Measurements from ENCODE around the gene DKC1.
A peak's percentile ranks its signal among the peaks of the same experiment; 100 is the strongest.

The DKC1 gene

GRCh38 chrX:154748712-154749339 lies 13.8 kb upstream of the DKC1 start:
- peaks cover 2% of the 10 kb centered on the region for H3K36me3 Mint-ChIP-seq (ENCODE audit: insufficient read depth)
- DNase-seq (ENCODE audit: low spot score in 2 of 2) (peak; percentile 15 to 51), ATAC-seq (replicated peaks; ENCODE audit: extremely low read depth, poor library complexity, severe bottlenecking) (peak; percentile 58)
- H3K4me3 Mint-ChIP-seq = peak overlapping the region; percentile 83
- no peaks in the 10 kb centered on the region for H3K9me3 Mint-ChIP-seq
- H3K27me3 Mint-ChIP-seq = no peaks in the 10 kb centered on the region
- peak overlapping the region; percentile 32 for H3K27ac Mint-ChIP-seq (ENCODE audit: low read depth)
- H3K4me1 Mint-ChIP-seq = peaks cover 24% of the 10 kb centered on the region

- H3K27ac Mint-ChIP-seq (ENCODE audit: low read depth) = peak overlapping the region; percentile 38
- peak overlapping the region; percentile 83 for H3K4me3 Mint-ChIP-seq
- ATAC-seq (replicated peaks; ENCODE audit: extremely low read depth, poor library complexity, severe bottlenecking) = no peak
Measured at GRCh38 chrX:154749856-154750255, 12.8 kb upstream of the DKC1 start.

GRCh38 chrX:154750301-154751202 lies 12.1 kb upstream of the DKC1 start, which contains the start of gene GAB3:
Gene GAB3 (minus strand): TSS chrX:154751077. CDS start chrX:154751025, 52 bp downstream.
- peak; percentile 55 for ATAC-seq (replicated peaks; ENCODE audit: extremely low read depth, poor library complexity, severe bottlenecking)
- H3K27me3 Mint-ChIP-seq = no peaks in the 10 kb centered on the region
- no peaks in the 10 kb centered on the region for H3K9me3 Mint-ChIP-seq
- DNase-seq (ENCODE audit: low spot score in 2 of 2) = peak; percentile 12 to 19
- peak within 1 kb of the TSS; percentile 83 for H3K27ac Mint-ChIP-seq (ENCODE audit: low read depth)
- H3K4me3 Mint-ChIP-seq = peak within 1 kb of the TSS; percentile 83
- H3K36me3 Mint-ChIP-seq (ENCODE audit: insufficient read depth) = peaks cover 2% of the 10 kb centered on the region
- peaks cover 18% of the 10 kb centered on the region for H3K4me1 Mint-ChIP-seq

More at GRCh38 chrX:154749856-154750255, 12.8 kb upstream of the DKC1 start:
- H3K9me3 Mint-ChIP-seq = no peaks in the 10 kb centered on the region
- peaks cover 2% of the 10 kb centered on the region for H3K36me3 Mint-ChIP-seq (ENCODE audit: insufficient read depth)
- no peak for DNase-seq (ENCODE audit: low spot score in 2 of 2)
- H3K4me1 Mint-ChIP-seq = peaks cover 18% of the 10 kb centered on the region
- H3K27me3 Mint-ChIP-seq = no peaks in the 10 kb centered on the region

- ATAC-seq (replicated peaks; ENCODE audit: extremely low read depth, poor library complexity, severe bottlenecking) (peak; percentile 24), DNase-seq (ENCODE audit: low spot score in 2 of 2) (no peak)
- Mint-ChIP-seq H3K9me3 (no peaks in the 10 kb centered on the region), H3K27me3 (no peaks in the 10 kb centered on the region), H3K36me3 (ENCODE audit: insufficient read depth) (peaks cover 2% of the 10 kb centered on the region), H3K27ac (ENCODE audit: low read depth) (peak overlapping the region; percentile 83), H3K4me1 (peaks cover 16% of the 10 kb centered on the region), H3K4me3 (peak overlapping the region; percentile 83)
Measured at GRCh38 chrX:154751203-154751668, 11.4 kb upstream of the DKC1 start.

GRCh38 chrX:154751669-154752271 lies 10.9 kb upstream of the DKC1 start:
- Mint-ChIP-seq H3K4me3 (peak overlapping the region; percentile 83), H3K36me3 (ENCODE audit: insufficient read depth) (peaks cover 2% of the 10 kb centered on the region), H3K27me3 (no peaks in the 10 kb centered on the region), H3K9me3 (no peaks in the 10 kb centered on the region), H3K4me1 (peaks cover 12% of the 10 kb centered on the region), H3K27ac (ENCODE audit: low read depth) (peak overlapping the region; percentile 83)
- no peak for DNase-seq (ENCODE audit: low spot score in 2 of 2)
- no peak for ATAC-seq (replicated peaks; ENCODE audit: extremely low read depth, poor library complexity, severe bottlenecking)

GRCh38 chrX:154758696-154759095 lies 4.0 kb upstream of the DKC1 start:
- DNase-seq (ENCODE audit: low spot score in 2 of 2) (no peak), ATAC-seq (replicated peaks; ENCODE audit: extremely low read depth, poor library complexity, severe bottlenecking) (no peak)
- H3K4me1 Mint-ChIP-seq = no peaks in the 10 kb centered on the region
- H3K27me3 Mint-ChIP-seq = no peaks in the 10 kb centered on the region
- no peak overlapping the region for H3K4me3 Mint-ChIP-seq
- H3K36me3 Mint-ChIP-seq (ENCODE audit: insufficient read depth) = peaks cover 3% of the 10 kb centered on the region
- H3K27ac Mint-ChIP-seq (ENCODE audit: low read depth) = no peak overlapping the region
- H3K9me3 Mint-ChIP-seq = no peaks in the 10 kb centered on the region

- peak overlapping the region; percentile 78 for H3K27ac Mint-ChIP-seq (ENCODE audit: low read depth)
- peaks cover 18% of the 10 kb centered on the region for H3K36me3 Mint-ChIP-seq (ENCODE audit: insufficient read depth)
- H3K4me1 Mint-ChIP-seq = peaks cover 8% of the 10 kb centered on the region
- ATAC-seq (replicated peaks; ENCODE audit: extremely low read depth, poor library complexity, severe bottlenecking) (no peak), DNase-seq (ENCODE audit: low spot score in 2 of 2) (no peak)
- H3K9me3 Mint-ChIP-seq = no peaks in the 10 kb centered on the region
- H3K4me3 Mint-ChIP-seq = peak overlapping the region; percentile 76
- H3K27me3 Mint-ChIP-seq = no peaks in the 10 kb centered on the region
Measured at GRCh38 chrX:154761977-154762536, 607 bp upstream of the DKC1 start.

- H3K9me3 Mint-ChIP-seq = no peaks in the 10 kb centered on the region
- no peak for DNase-seq (ENCODE audit: low spot score in 2 of 2)
- H3K4me1 Mint-ChIP-seq = peaks cover 10% of the 10 kb centered on the region
- ATAC-seq (replicated peaks; ENCODE audit: extremely low read depth, poor library complexity, severe bottlenecking) = no peak
- no peak overlapping the region for H3K27ac Mint-ChIP-seq (ENCODE audit: low read depth)
- H3K27me3 Mint-ChIP-seq = no peaks in the 10 kb centered on the region
- no peak overlapping the region for H3K4me3 Mint-ChIP-seq
- H3K36me3 Mint-ChIP-seq (ENCODE audit: insufficient read depth) = peaks cover 47% of the 10 kb centered on the region
Measured at GRCh38 chrX:154774622-154775021, 12.0 kb downstream of the DKC1 start.

GRCh38 chrX:154775419-154776349 lies 13.0 kb downstream of the DKC1 start:
- Mint-ChIP-seq H3K4me3 (no peak overlapping the region), H3K4me1 (peaks cover 10% of the 10 kb centered on the region), H3K9me3 (no peaks in the 10 kb centered on the region), H3K27me3 (no peaks in the 10 kb centered on the region), H3K36me3 (ENCODE audit: insufficient read depth) (peaks cover 44% of the 10 kb centered on the region), H3K27ac (ENCODE audit: low read depth) (no peak overlapping the region)
- DNase-seq (ENCODE audit: low spot score in 2 of 2) (no peak), ATAC-seq (replicated peaks; ENCODE audit: extremely low read depth, poor library complexity, severe bottlenecking) (no peak)

GRCh38 chrX:154776753-154777152 lies 14.1 kb downstream of the DKC1 start:
- Mint-ChIP-seq H3K27ac (ENCODE audit: low read depth) (no peak overlapping the region), H3K36me3 (ENCODE audit: insufficient read depth) (peaks cover 39% of the 10 kb centered on the region), H3K4me1 (peaks cover 4% of the 10 kb centered on the region), H3K9me3 (no peaks in the 10 kb centered on the region), H3K27me3 (no peaks in the 10 kb centered on the region), H3K4me3 (no peak overlapping the region)
- ATAC-seq (replicated peaks; ENCODE audit: extremely low read depth, poor library complexity, severe bottlenecking) = no peak
- no peak for DNase-seq (ENCODE audit: low spot score in 2 of 2)

- no peaks in the 10 kb centered on the region for H3K9me3 Mint-ChIP-seq
- no peak overlapping the region for H3K27ac Mint-ChIP-seq (ENCODE audit: low read depth)
Measured at GRCh38 chrX:154779261-154779660, 16.6 kb downstream of the DKC1 start.

More at GRCh38 chrX:154779261-154779660, 16.6 kb downstream of the DKC1 start:
- no peak for DNase-seq (ENCODE audit: low spot score in 2 of 2)
- H3K36me3 Mint-ChIP-seq (ENCODE audit: insufficient read depth) = peaks cover 23% of the 10 kb centered on the region
- H3K27me3 Mint-ChIP-seq = no peaks in the 10 kb centered on the region
- no peak overlapping the region for H3K4me3 Mint-ChIP-seq
- H3K4me1 Mint-ChIP-seq = peaks cover 6% of the 10 kb centered on the region
- ATAC-seq (replicated peaks; ENCODE audit: extremely low read depth, poor library complexity, severe bottlenecking) = no peak

Data from central memory CD8-positive, alpha-beta T cell (primary cell).